ENCODE data around the gene ERBB4. TPM values are rescaled to one million over a fixed set of nuclear protein-coding genes. Genes with fewer than 3 reads are reported as not detected.

Gene ERBB4
- total RNA-seq, 1 experiment from 2014 or later = 40.6 TPM

GRCh38 chr2:212042562-212042961, 496.0 kb downstream of the ERBB4 start:
- no peak overlapping the region for H3K4me3 ChIP-seq (ENCODE audit: low read depth, low read length, poor library complexity, severe bottlenecking)
- no TSS peak for BruUV-seq (replicated peaks)
- intact Hi-C loops (cut with micrococcal nuclease; ENCODE audit: unreplicated experiment) = no loop called here
- H3K36me3 ChIP-seq (ENCODE audit: insufficient read depth, low read length, poor library complexity, severe bottlenecking) = no peaks in the 10 kb centered on the region
- CTCF ChIA-PET = no interaction called here
- no peaks in the 10 kb centered on the region for H3K27me3 ChIP-seq (replicated peaks; ENCODE audit: insufficient read depth, low read depth, low read length, poor library complexity)
- POLR2A ChIA-PET (ENCODE audit: low non-redundant PET) = no interaction called here
- no peaks in the 10 kb centered on the region for H3K9me3 ChIP-seq (ENCODE audit: low read depth, low read length, poor library complexity, severe bottlenecking)
- H3K4me1 ChIP-seq (ENCODE audit: insufficient read depth, low read length, poor library complexity, severe bottlenecking) = peaks cover 22% of the 10 kb centered on the region
- no peak overlapping the region for H3K27ac ChIP-seq (ENCODE audit: low read depth, low read length, poor library complexity, severe bottlenecking)
- no peak for TF ChIP-seq CTCF (conservative IDR thresholded peaks at IDR 0.05; ENCODE audit: low read depth, low read length)
- no peak for TF ChIP-seq EZH2 (IDR thresholded peaks at IDR 0.05; ENCODE audit: borderline replicate concordance, low read depth, low read length, poor library complexity, severe bottlenecking)
- no peak for DNase-seq (ENCODE audit: low spot score)

GRCh38 chr2:212037062-212037461, 501.5 kb downstream of the ERBB4 start:
- intact Hi-C loops (cut with micrococcal nuclease; ENCODE audit: unreplicated experiment) = no loop called here
- Histone ChIP-seq H3K36me3 (ENCODE audit: insufficient read depth, low read length, poor library complexity, severe bottlenecking) (no peaks in the 10 kb centered on the region), H3K4me3 (ENCODE audit: low read depth, low read length, poor library complexity, severe bottlenecking) (no peak overlapping the region), H3K27ac (ENCODE audit: low read depth, low read length, poor library complexity, severe bottlenecking) (no peak overlapping the region), H3K4me1 (ENCODE audit: insufficient read depth, low read length, poor library complexity, severe bottlenecking) (peaks cover 64% of the 10 kb centered on the region), H3K9me3 (ENCODE audit: low read depth, low read length, poor library complexity, severe bottlenecking) (no peaks in the 10 kb centered on the region), H3K27me3 (replicated peaks; ENCODE audit: insufficient read depth, low read depth, low read length, poor library complexity) (no peaks in the 10 kb centered on the region)
- peak; percentile 60 for DNase-seq (ENCODE audit: low spot score)
- POLR2A ChIA-PET (ENCODE audit: low non-redundant PET) = no interaction called here
- CTCF ChIA-PET = no interaction called here
- BruUV-seq (replicated peaks) = no TSS peak
- no peak for TF ChIP-seq EZH2 (IDR thresholded peaks at IDR 0.05; ENCODE audit: borderline replicate concordance, low read depth, low read length, poor library complexity, severe bottlenecking)
- no peak for TF ChIP-seq CTCF (conservative IDR thresholded peaks at IDR 0.05; ENCODE audit: low read depth, low read length)

- ChIA-PET CTCF (no interaction called here), POLR2A (ENCODE audit: low non-redundant PET) (no interaction called here)
- Histone ChIP-seq H3K36me3 (ENCODE audit: insufficient read depth, low read length, poor library complexity, severe bottlenecking) (no peaks in the 10 kb centered on the region), H3K9me3 (ENCODE audit: low read depth, low read length, poor library complexity, severe bottlenecking) (no peaks in the 10 kb centered on the region), H3K4me3 (ENCODE audit: low read depth, low read length, poor library complexity, severe bottlenecking) (no peak overlapping the region), H3K27ac (ENCODE audit: low read depth, low read length, poor library complexity, severe bottlenecking) (no peak overlapping the region), H3K27me3 (replicated peaks; ENCODE audit: insufficient read depth, low read depth, low read length, poor library complexity) (no peaks in the 10 kb centered on the region), H3K4me1 (ENCODE audit: insufficient read depth, low read length, poor library complexity, severe bottlenecking) (peaks cover 79% of the 10 kb centered on the region)
- intact Hi-C loops (cut with micrococcal nuclease; ENCODE audit: unreplicated experiment) = no loop called here
- TF ChIP-seq EZH2 (IDR thresholded peaks at IDR 0.05; ENCODE audit: borderline replicate concordance, low read depth, low read length, poor library complexity, severe bottlenecking) = no peak
- TF ChIP-seq CTCF (conservative IDR thresholded peaks at IDR 0.05; ENCODE audit: low read depth, low read length) = no peak
- no TSS peak for BruUV-seq (replicated peaks)
- DNase-seq (ENCODE audit: low spot score) = peak; percentile 45
These were observed 503.6 kb downstream of the ERBB4 start for GRCh38 chr2:212034841-212035585.
